Stomach smooth muscle (tissue), 2 donors: ENCODE measurements around the gene ERF.

ENCODE experiments used
- H3K27ac ChIP-seq: one replicate; pipeline ENCODE4 v1.7.0; 2013; ENCODE audit warnings: mild to moderate bottlenecking, low read length, inconsistent platforms
- H3K27me3 ChIP-seq, 2 donors: one replicate each; pipeline ENCODE4 v1.7.0; 2013; ENCODE audit warnings: low read length in 2 of 2; ENCODE audit not compliant: insufficient read depth in 2 of 2, control insufficient read depth in 1 of 2
- H3K36me3 ChIP-seq, 2 donors: one replicate each; pipeline ENCODE4 v1.7.0; 2013; ENCODE audit warnings: low read length in 2 of 2; ENCODE audit not compliant: control insufficient read depth in 2 of 2, insufficient read depth in 2 of 2
- H3K4me1 ChIP-seq: one replicate; pipeline ENCODE4 v1.7.0; 2013; ENCODE audit warnings: low read length; ENCODE audit not compliant: control insufficient read depth, insufficient read depth
- H3K4me3 ChIP-seq, 2 donors: one replicate each; pipeline ENCODE4 v1.7.0; 2013; ENCODE audit warnings: low read length in 2 of 2
- H3K9ac ChIP-seq, 2 donors: one replicate each; pipeline ENCODE4 v1.7.0; 2013; ENCODE audit warnings: low read length in 2 of 2, mild to moderate bottlenecking in 1 of 2
- H3K9me3 ChIP-seq, 2 donors: one replicate each; pipeline ENCODE4 v1.7.0; 2013; ENCODE audit warnings: low read length in 2 of 2; ENCODE audit not compliant: control insufficient read depth in 2 of 2
- donor health status: healthy.
- donor health status: Pancreatic carcinoma.

Gene ERF

DNA sequence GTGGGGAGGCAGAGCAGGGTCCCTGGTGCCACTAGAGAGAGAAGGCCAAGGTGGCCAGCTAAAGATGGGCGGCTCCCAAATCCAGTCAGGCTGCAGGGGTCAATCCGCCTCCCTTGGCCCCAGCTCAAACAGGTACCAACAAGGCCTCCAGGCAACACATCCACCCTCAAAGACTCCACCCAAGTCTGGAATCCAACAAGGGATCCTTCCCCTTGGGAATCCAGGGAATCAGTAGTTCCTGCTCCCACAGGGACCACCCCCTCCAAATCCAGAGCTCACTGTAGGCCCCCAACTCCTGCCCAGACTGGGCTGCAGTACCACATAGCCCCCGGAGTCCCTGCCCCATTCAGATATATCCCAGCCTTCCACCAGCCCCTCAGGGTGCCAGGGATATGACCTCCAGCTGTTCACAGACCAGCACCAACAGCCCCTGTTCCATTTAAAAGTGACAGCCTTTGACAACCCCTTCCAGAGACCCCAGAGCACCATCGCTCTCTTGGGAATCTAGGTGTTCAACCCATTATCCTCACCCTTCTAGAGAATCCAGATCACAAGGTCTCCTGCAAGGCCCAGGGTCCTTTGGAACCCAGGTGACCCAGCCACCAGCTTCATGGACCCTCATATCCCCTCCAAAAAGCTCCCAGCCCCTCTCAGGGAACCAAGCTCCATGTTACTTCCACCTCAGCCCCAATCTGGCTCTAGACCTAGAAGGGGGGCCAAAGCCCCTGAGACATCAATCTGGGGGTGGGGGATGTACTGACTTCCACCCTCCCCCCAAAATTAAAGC lies 3.2 kb downstream of the ERF start:
- H3K4me1 ChIP-seq: peaks cover 53% of the 10 kb centered on the region

DNA sequence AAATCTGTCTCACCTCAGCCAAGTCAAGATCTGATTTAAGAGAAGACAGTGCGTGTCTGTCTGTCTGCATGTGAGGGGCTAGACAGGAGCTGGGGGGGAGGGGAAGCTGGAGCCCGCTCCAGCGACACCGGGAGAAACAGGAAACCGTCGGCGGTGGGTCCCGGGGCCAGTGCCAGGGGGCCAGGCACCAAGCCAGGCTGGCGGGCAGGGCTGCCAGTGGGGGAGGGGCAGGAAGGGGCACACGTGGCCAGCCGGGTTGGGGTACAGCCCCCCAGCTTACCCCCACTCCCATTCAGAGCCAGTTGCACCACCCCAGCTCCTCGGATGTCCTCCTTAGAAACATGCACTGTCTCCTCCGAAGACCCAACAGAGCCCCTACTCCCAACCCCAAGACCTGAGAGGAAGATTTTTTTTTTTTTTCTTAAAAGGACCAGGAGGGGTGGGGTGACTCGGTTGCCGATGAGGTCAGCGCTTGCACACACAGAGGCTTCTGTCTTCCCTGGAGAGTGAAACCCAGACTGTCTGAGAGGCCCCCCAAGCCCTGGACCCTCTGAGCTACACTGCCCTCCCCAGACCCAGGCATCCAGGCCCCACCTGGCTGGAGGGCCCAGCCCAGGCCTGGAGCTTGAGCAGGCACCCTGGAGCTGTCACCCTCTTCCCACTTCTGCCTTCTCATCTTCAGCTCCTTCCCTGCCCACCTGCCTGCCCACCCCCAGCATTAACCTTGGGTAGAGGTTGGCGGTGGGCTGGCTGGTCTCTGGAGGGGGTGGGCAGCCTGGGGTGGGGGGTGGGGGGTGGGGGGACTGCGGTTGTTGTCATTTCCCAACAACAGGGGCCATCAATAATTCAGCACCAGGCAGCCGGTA lies 4.0 kb downstream of the ERF start:
- Histone ChIP-seq H3K4me3 (peak overlapping the region; percentile 0 to 59), H3K27ac (peak overlapping the region; percentile 89), H3K4me1 (peaks cover 54% of the 10 kb centered on the region), H3K9me3 (no peaks in the 10 kb centered on the region), H3K36me3 (peaks cover 4 to 9% of the 10 kb centered on the region in 2 donors), H3K9ac (peak overlapping the region; percentile 29 to 42), H3K27me3 (no peaks in the 10 kb centered on the region)

More for the DNA sequence above, 3.2 kb downstream of the ERF start:
- H3K9ac ChIP-seq: peak overlapping the region in 1 of 2 donors; percentile 25
- peak overlapping the region; percentile 89 for H3K27ac ChIP-seq
- peaks cover 4 to 9% of the 10 kb centered on the region in 2 donors for H3K36me3 ChIP-seq
- no peaks in the 10 kb centered on the region for H3K9me3 ChIP-seq
- H3K27me3 ChIP-seq: no peaks in the 10 kb centered on the region
- peak overlapping the region; percentile 21 to 59 for H3K4me3 ChIP-seq

DNA sequence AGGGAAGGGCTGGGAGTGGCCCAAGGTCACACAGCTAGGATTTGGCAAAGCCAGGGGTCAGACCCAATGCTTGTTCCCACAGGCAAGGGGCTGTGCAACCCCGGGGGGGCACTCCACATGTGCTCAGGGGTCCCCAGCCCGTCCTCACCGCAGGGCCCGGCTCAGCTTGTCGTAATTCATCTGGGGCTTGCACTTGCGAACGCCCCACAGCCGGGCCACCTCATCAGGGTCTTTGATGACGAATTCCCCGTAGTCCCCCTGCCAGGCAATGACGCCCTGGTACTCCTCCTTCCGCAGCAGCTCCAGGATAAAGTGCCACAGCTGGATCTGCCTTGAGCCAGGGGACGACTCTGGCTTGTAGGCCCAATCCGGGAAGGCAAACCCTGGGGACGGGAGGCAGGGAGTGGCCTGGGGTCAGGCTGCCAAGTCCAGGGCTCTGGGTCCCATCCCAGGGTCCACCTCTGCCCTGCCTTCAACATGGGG lies 4.7 kb downstream of the ERF start:
- Histone ChIP-seq H3K4me1 (peaks cover 54% of the 10 kb centered on the region), H3K9me3 (no peaks in the 10 kb centered on the region), H3K36me3 (peaks cover 4 to 9% of the 10 kb centered on the region in 2 donors), H3K9ac (peak overlapping the region; percentile 42 to 51), H3K27ac (peak overlapping the region; percentile 60), H3K4me3 (peak overlapping the region; percentile 0 to 57), H3K27me3 (no peaks in the 10 kb centered on the region)

DNA sequence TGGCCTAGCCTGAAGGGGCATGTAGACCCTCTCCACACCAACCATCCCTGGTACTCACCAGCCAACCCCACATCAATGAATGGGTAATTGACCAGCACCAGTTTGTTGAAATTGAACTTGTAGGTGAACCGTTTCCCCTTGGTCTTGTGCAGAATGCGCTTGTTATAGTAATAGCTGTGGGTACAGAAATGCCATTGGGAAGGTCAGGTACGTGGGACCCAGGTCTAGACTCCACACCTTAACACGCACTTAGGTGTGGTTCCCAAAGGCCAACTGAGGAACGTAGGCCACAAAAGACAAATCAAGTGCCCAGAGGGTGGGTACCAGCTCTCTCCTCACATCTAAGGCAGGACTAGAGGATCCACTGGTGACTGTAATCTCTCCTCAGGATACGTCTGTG lies 5.2 kb downstream of the ERF start:
- Histone ChIP-seq H3K27ac (peak overlapping the region; percentile 60), H3K4me1 (peaks cover 59% of the 10 kb centered on the region)

DNA sequence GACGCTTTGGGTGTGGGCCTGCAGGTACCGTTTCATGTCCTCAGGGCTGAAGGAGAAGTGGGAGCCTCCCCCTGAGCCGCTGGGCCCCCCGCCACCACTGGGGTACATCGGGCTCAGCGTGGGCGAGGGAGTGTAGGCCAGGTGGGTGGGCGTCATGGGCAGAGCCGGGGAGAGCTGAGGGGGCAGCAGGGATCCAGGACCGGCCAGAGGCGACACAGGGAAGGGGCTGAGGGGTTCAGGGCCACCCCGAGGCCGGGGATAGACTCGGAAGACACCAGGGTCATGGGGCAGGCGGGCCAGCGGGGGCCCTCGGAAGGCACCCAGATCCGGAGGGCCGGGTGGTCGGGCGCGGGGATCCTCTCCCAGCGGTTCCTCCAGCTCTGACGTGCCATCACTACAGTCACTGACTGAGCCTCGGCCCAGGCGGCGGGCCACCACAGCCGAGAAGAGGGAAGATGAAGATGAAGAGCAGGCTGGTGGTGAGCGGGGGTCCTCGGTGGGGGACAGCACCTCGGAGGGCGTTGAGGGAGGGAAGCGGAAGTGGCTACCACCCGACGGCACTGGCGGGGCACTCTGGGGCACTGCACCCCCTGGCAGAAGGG lies 5.7 kb downstream of the ERF start:
- Histone ChIP-seq H3K27me3 (no peaks in the 10 kb centered on the region), H3K4me3 (no peak overlapping the region), H3K9me3 (no peaks in the 10 kb centered on the region), H3K4me1 (peaks cover 60% of the 10 kb centered on the region), H3K27ac (peak overlapping the region; percentile 60), H3K36me3 (peaks cover 4 to 9% of the 10 kb centered on the region in 2 donors), H3K9ac (no peak overlapping the region)

More for the DNA sequence above, 5.2 kb downstream of the ERF start:
- no peaks in the 10 kb centered on the region for H3K27me3 ChIP-seq
- H3K9me3 ChIP-seq: no peaks in the 10 kb centered on the region
- H3K36me3 ChIP-seq: peaks cover 4 to 9% of the 10 kb centered on the region in 2 donors
- H3K9ac ChIP-seq: peak overlapping the region in 1 of 2 donors; percentile 51
- no peak overlapping the region for H3K4me3 ChIP-seq

DNA sequence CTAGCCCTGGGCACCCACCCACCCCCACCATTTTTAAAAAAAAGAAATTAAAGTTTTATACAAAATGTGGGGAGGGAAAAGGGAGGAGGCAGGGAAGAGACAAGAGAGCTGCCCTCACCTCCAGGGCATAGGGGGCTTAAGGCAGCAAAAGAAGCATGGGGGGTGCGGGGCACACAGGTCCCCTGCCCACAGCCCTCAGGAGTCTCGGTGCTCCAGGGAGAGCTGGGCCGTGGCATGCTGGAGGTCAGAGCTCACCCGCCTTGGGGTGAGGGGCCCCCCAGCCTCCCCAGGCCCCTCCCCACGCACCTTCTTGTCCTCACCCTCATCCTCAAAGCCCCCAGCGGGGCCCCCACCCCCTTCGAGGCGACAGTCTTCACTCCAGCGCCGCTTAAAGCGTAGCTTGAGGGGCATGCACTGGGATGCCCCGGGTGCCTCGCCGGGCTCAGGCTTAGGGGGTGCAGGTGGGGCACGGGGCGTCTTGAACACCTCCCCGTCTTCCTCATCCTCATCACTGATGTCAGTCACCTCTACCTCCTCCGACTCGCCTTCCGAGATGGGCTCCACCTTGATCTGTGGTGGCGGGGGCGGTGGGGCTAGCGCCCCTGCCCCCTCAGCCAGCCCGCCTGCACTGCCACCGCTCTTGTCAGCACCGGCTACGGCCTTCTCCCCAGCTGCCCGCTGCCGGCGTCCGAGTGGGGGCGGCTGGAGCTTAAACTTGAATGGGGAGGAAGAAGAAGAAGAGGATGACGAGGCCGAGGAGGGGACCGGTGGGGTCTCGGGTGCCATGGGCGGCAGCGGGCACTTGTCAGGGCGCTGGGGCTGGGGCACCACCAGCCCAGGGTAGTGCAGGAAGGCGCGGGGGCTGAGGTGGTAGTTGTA lies 6.4 kb downstream of the ERF start:
- Histone ChIP-seq H3K4me1 (peaks cover 65% of the 10 kb centered on the region), H3K36me3 (peaks cover 4 to 9% of the 10 kb centered on the region in 2 donors), H3K27me3 (no peaks in the 10 kb centered on the region), H3K27ac (peak overlapping the region; percentile 60), H3K9me3 (no peaks in the 10 kb centered on the region), H3K4me3 (no peak overlapping the region), H3K9ac (no peak overlapping the region)

DNA sequence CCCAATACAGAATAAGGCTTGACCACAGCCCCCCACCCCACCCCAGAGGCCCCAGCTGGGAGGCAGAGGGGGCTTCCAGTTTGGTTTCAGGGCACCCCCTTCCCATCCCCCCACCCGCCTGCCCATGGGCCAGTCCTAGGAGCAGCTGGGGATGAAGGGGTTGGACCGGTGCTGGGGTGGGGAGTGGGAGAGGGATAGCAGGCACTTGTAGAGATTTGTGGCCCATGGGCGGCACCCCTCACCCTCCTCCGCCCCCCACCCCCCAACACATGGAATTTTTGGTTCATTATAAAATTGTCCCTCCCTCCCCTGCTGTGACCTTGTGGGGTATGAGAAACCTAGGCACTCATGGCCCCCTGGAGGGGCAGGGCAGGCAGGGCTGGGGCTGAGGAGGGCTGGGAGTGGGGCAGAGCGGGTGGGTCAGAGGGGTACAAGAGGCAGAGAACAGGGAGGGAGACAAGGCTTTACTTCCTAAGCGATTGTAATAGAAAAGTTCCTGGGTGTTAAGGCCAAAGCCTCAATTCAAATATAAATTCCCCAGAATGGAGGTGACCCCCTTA lies 7.2 kb downstream of the ERF start:
- Histone ChIP-seq H3K27me3 (no peaks in the 10 kb centered on the region), H3K27ac (peak overlapping the region; percentile 55), H3K9ac (no peak overlapping the region), H3K9me3 (no peaks in the 10 kb centered on the region), H3K36me3 (peaks cover 4 to 9% of the 10 kb centered on the region in 2 donors), H3K4me1 (peaks cover 65% of the 10 kb centered on the region), H3K4me3 (no peak overlapping the region)

DNA sequence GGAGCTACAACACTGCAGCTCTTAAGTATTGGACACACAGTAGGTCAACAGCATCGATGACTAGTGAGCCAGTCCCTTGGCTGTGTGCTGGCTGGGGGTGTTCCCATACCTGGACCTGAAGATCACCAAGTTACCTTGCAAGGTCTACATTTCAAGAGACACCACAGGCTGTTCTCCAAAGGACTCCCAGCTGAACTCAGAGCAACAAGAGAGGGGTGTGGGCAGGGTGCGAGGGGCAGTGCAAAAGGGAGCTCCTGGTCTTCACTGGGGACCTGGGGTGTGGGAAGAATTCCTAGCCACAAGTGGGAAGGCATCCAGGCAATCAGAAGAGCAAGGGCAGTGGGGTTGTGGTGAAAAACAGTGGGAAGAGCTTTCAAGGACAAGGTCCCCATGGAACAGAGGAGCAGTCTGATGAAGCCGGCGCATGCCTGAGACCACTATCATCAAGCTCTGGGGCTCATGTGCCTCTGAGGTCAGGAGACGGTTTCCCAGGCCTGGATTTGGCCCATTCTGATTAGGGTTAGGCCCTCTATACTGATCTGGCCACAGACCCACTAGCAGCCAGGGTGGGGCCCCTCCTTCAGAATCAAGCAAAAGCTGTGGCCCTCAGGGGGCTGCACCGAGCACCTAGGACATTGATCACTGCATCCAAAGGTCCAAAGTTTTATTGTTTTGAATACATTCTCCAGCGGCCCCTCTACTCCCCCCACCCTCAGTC lies 7.8 kb downstream of the ERF start:
- no peak overlapping the region for H3K4me3 ChIP-seq
- peak overlapping the region; percentile 80 for H3K27ac ChIP-seq
- H3K36me3 ChIP-seq: peaks cover 4 to 9% of the 10 kb centered on the region in 2 donors
- no peaks in the 10 kb centered on the region for H3K27me3 ChIP-seq
- H3K4me1 ChIP-seq: peaks cover 59% of the 10 kb centered on the region
- H3K9ac ChIP-seq: peak overlapping the region; percentile 30 to 58
- H3K9me3 ChIP-seq: no peaks in the 10 kb centered on the region

DNA sequence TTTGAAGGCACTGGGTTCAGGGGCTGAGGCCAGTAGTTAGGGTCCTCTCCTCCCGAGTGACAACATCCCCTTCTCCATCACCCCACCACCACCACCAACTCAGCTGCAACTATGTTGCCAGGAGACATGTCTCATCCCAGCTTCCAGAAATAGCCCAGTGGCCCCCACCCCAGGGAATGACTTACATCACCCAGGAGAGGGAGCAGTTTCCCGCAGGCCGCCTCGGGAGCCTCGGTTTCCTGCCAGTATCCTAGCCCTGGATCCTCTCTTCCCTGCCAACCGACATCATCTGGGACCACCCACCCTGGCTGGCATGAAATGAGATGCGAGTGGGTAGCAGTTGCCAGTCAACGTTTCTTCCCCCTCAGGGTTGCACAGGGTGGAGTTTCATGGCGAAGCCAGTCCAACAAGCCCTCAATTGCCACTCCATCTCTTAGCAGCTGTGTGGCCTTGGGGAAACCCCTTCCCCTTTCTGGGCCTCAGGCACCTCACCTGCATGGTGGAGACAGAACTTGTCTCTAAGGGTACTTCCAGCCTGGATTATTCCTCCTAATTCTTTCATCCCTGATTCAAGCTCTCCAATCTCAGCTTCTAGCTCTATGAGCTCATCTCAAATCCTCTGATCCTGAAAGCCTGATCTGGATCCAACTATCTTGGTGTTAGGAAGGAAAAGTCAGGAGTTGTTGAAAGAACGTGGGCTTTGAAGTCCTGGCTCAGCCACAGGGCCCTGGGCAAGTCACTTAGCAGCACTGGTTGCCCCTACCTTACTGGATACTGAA lies 8.6 kb downstream of the ERF start:
- Histone ChIP-seq H3K27ac (peak overlapping the region; percentile 80), H3K36me3 (peaks cover 4 to 9% of the 10 kb centered on the region in 2 donors), H3K9ac (peak overlapping the region; percentile 30 to 58), H3K9me3 (no peaks in the 10 kb centered on the region), H3K27me3 (no peaks in the 10 kb centered on the region), H3K4me1 (peaks cover 55% of the 10 kb centered on the region), H3K4me3 (peak overlapping the region in 1 of 2 donors; percentile 35)
